GM19043 (cell line): ENCODE measurements around the gene ZNF778.
"Not testable (repeated sequence)": the region's sequence is repeated elsewhere in the genome, so short reads cannot be mapped to it uniquely, and the experiment has no call there.

ENCODE experiments used
- ATAC-seq: cut with Tn5 transposase; IDR thresholded peaks from one replicate; pipeline ENCODE4 v1.9.1; 2021; ENCODE audit warnings: low read depth; ENCODE audit not compliant: unreplicated experiment

The ZNF778 gene

GRCh38 chr16:89248196-89248982 is 30.9 kb downstream of the ZNF778 start:
- no peak for ATAC-seq

GRCh38 chr16:89253548-89254287 is 36.2 kb downstream of the ZNF778 start:
- ATAC-seq, result no peak

GRCh38 chr16:89256651-89257254 is 39.2 kb downstream of the ZNF778 start:
- no peak for ATAC-seq

- ATAC-seq, result no peak
Observed at GRCh38 chr16:89257281-89257731, 39.8 kb downstream of the ZNF778 start.

- ATAC-seq, result no peak
Observed at GRCh38 chr16:89257757-89258465, 40.4 kb downstream of the ZNF778 start.

GRCh38 chr16:89259901-89260300 is 42.4 kb downstream of the ZNF778 start:
- ATAC-seq, result not testable (repeated sequence)

- ATAC-seq, result no peak
Observed at GRCh38 chr16:89261691-89262563, 44.4 kb downstream of the ZNF778 start.

- ATAC-seq, result no peak
Observed at GRCh38 chr16:89264800-89265550, 47.5 kb downstream of the ZNF778 start.

GRCh38 chr16:89265647-89266046 is 48.1 kb downstream of the ZNF778 start:
- no peak for ATAC-seq

GRCh38 chr16:89266521-89267134 is 49.1 kb downstream of the ZNF778 start:
- ATAC-seq, result no peak

- not testable (repeated sequence) for ATAC-seq
Observed at GRCh38 chr16:89267746-89268145, 50.2 kb downstream of the ZNF778 start.

- no peak for ATAC-seq
Observed at GRCh38 chr16:89268585-89268984, 51.1 kb downstream of the ZNF778 start.

GRCh38 chr16:89268987-89269735 is 51.7 kb downstream of the ZNF778 start:
- no peak for ATAC-seq

GRCh38 chr16:89269805-89270665 is 52.5 kb downstream of the ZNF778 start:
- no peak for ATAC-seq

- ATAC-seq, result no peak
Observed at GRCh38 chr16:89270666-89271345, 53.3 kb downstream of the ZNF778 start.

- ATAC-seq, result no peak
Observed at GRCh38 chr16:89272631-89273030, 55.1 kb downstream of the ZNF778 start.
